Measurements from ENCODE around the gene GPR78. TPM values are rescaled to one million over a fixed set of nuclear protein-coding genes. Genes with fewer than 3 reads are reported as not detected.

The GPR78 gene
- total RNA-seq, 2 donors from 2014 or later = not detected

DNA sequence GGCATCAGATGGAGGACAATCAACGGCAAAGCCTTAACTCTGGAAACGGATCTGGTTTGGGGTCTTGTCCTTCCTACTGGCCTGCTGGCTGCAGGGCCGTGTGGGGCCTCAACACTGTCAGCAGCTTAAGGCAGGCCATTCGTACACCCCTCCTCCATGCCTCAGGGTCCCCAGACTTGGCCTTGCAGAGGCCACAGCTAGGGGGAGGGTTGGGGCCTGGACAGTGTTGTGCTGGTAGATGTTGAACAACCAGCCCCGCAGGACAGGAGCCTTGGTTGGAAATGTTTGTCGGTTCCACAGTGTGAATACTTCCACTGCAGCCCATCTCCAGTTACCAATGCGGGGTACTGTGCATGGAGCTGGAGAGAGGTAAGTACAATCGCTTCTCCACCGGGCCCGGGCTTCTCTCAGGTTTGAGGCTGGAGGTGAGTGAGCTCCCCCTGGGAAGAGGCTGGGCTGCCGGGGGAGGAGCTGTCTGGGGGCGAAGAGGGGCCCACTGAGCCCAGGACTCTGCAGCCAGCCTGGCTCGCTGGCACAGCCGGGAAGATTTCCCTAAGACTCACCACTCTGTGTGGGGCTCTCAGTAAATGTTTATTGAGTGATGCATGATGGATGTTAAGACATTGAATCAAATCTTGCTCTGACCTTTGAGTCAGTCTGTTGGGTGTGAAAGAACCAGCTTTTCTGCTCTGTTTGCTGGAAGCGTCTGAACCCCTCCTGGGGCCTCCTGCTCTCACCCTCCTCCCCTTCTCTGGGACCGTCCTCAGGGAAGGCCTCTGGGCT is 19.7 kb upstream of the GPR78 start:
- Histone ChIP-seq H3K27ac (no peak overlapping the region), H3K27me3 (no peaks in the 10 kb centered on the region), H3K9me3 (no peaks in the 10 kb centered on the region), H3K4me1 (no peaks in the 10 kb centered on the region), H3K36me3 (no peaks in the 10 kb centered on the region), H3K4me3 (no peak overlapping the region)
- DNase-seq (ENCODE audit: low spot score) = no peak
- TF ChIP-seq, protein P1, sequence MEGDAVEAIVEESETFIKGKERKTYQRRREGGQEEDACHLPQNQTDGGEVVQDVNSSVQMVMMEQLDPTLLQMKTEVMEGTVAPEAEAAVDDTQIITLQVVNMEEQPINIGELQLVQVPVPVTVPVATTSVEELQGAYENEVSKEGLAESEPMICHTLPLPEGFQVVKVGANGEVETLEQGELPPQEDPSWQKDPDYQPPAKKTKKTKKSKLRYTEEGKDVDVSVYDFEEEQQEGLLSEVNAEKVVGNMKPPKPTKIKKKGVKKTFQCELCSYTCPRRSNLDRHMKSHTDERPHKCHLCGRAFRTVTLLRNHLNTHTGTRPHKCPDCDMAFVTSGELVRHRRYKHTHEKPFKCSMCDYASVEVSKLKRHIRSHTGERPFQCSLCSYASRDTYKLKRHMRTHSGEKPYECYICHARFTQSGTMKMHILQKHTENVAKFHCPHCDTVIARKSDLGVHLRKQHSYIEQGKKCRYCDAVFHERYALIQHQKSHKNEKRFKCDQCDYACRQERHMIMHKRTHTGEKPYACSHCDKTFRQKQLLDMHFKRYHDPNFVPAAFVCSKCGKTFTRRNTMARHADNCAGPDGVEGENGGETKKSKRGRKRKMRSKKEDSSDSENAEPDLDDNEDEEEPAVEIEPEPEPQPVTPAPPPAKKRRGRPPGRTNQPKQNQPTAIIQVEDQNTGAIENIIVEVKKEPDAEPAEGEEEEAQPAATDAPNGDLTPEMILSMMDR (IDR thresholded peaks at IDR 0.05) = no peak

DNA sequence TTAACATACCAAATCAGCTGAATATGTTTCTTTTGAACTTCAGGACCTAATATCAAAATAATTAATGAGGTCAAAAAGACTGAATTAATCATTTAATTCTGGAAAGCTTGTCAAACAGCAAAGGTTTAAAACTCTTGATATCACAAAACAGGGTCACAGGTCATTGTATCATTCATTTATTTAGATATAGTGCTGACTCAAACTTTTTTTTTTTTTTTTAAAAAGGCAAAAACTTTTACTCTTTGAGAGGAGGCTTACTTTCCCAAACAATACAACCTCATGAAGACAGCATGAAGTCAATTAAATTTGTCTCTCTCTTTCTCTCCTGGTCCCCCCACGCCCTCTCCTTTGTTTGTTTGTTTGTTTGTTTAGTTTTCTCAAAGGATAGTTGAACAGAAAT is 15.6 kb upstream of the GPR78 start:
- no peak overlapping the region for H3K4me3 ChIP-seq
- TF ChIP-seq, protein P1 (IDR thresholded peaks at IDR 0.05) = no peak
- DNase-seq (ENCODE audit: low spot score) = no peak
- H3K27me3 ChIP-seq = no peaks in the 10 kb centered on the region
- H3K27ac ChIP-seq = no peak overlapping the region
- H3K36me3 ChIP-seq = no peaks in the 10 kb centered on the region
- no peaks in the 10 kb centered on the region for H3K4me1 ChIP-seq
- H3K9me3 ChIP-seq = no peaks in the 10 kb centered on the region

DNA sequence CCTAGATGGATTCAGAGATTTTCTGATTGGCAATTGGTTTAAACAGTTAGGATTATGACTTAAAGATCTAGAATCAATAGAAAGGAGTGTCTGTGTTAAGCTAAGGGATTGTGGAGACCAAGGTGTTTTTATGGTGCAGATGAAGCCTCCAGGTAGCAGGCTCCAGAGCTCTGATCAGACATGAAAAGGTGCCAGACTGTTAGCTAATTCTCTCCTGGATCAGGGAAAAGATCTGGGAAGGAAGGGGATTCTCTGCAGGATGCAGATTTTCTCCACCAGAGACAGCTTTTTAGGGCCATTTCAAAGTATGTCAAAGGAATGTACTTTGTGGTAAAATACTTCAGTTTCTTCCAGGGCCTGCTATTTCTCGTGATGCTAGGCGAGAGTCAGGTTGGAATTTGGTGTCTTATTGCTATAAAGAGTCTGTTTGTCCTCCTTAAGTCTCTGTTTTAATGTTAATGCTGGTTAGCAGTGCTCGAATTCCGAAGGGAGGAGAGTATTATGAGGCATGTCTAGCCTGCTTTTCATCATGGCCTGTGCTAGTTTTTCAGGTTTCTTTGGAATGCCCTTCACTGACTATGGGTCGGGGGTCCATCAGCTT is 12.0 kb upstream of the GPR78 start:
- DNase-seq (ENCODE audit: low spot score) = no peak
- no peaks in the 10 kb centered on the region for H3K36me3 ChIP-seq
- TF ChIP-seq, protein P1 (IDR thresholded peaks at IDR 0.05) = no peak
- H3K9me3 ChIP-seq = no peaks in the 10 kb centered on the region
- H3K4me1 ChIP-seq = no peaks in the 10 kb centered on the region
- H3K27me3 ChIP-seq = no peaks in the 10 kb centered on the region
- no peak overlapping the region for H3K27ac ChIP-seq
- no peak overlapping the region for H3K4me3 ChIP-seq

DNA sequence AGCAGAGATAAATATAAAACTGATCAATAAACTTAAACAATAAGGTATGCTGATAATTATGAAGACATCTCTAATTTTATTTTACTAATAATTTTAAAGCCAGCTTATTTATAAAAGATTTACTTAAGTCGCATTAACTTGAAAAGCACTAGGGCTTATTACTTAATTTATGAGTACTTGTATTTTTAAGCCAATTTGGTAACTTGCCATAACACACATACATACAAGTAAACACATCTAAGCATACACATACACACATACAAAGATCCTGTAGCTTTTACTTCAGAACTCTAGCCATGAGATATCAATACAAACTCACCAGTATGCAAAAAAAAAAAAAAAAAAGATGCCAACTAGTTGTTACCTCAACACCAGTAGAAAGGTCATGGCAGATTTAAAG is 10.0 kb upstream of the GPR78 start:
- H3K36me3 ChIP-seq = no peaks in the 10 kb centered on the region
- H3K27ac ChIP-seq = no peak overlapping the region
- H3K9me3 ChIP-seq = no peaks in the 10 kb centered on the region
- H3K4me3 ChIP-seq = no peak overlapping the region
- DNase-seq (ENCODE audit: low spot score) = no peak
- no peaks in the 10 kb centered on the region for H3K27me3 ChIP-seq
- H3K4me1 ChIP-seq = no peaks in the 10 kb centered on the region
- TF ChIP-seq, protein P1 (IDR thresholded peaks at IDR 0.05) = no peak

DNA sequence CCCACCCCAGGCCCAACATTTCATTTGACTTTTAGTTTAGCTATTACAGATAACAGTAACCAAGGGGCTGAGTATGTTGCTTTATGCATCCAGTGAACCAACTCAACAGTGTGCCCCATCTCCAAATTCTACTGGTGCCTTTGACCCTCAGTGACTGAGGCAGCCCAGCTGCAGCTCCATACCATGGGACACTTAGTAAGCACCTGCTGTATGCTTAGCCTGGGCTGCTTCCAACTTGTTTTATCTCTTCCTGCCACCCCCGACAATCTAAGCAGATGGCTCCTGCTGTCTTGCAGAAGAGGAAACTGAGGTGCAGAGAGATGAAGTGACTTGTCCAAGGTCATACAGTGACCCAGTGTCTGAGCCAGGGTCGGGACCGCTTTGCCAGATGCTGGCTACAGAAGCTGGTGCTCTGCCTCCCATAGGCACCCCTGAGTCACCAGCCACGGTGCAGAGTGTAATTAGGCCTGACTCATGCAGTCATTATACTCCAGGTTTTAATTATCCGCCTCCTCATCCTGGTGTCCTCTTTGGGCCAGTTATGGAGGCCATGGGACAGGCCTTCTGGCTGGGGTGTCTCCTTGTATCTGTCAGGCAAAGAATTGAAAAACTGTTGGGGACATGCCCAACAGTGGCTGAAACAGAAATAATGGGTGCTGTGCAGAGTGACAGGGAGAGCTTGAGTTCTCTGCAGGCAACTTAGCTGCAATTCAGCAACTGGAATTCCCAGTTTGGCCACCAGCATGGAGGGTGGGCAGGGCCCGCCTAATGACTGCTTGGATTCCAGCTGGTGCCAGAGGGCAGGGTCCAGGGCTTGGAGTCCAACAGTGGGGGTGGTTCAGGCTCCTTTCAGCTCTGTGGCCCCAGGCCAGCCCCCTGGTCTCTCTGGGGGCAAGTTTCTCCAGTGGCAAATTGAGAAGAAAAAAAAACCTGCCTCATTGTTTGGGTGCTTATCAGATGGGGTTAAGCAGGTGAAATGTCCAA is 8.2 kb upstream of the GPR78 start:
- no peaks in the 10 kb centered on the region for H3K9me3 ChIP-seq
- no peaks in the 10 kb centered on the region for H3K4me1 ChIP-seq
- no peaks in the 10 kb centered on the region for H3K27me3 ChIP-seq
- H3K27ac ChIP-seq = no peak overlapping the region
- TF ChIP-seq, protein P1 (IDR thresholded peaks at IDR 0.05) = no peak
- H3K36me3 ChIP-seq = no peaks in the 10 kb centered on the region
- DNase-seq (ENCODE audit: low spot score) = no peak
- no peak overlapping the region for H3K4me3 ChIP-seq

Measured in right atrium auricular region (tissue), 2 donors.